ENCODE data around the gene SIAH3. TPM values are rescaled to one million over a fixed set of nuclear protein-coding genes. Genes with fewer than 3 reads are reported as not detected.
"Not testable (repeated sequence)": the region's sequence is repeated elsewhere in the genome, so short reads cannot be mapped to it uniquely, and the experiment has no call there.

The SIAH3 gene
- total RNA-seq, 1 donor from 2014 or later, result 0.14 TPM

DNA sequence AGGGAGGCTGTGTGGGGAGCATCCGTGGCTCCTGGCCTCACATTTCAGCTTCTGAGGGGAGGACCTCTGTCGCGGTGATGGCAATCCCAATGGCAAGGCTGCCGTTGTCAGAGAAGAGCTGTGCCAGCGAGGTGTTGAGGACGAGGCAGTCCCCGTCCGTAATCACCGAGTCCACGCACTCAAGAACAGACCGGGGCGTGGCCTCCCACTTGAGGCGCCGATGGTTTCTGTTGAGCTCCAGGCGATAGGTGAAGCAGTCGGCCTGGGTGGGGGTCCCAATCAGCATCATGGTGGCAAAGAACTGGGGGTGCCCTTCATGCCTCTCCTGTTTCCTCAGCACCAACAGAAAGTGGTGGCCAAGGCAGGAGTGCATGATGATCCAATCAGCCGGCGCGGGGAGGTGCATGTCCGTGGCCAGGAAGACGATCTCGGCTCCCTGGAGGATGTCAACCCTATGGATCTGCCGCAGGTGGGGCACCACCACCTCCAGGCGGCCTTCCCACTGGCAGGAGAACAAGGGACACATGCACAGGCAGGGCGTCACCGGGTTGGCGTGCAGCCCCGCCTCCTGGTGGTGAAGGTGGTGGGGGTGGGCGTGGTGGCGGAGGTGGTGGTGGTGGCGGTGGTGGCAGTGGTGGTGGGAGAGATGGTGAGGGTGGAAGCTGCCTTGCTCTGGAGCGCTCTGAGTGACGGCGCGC is 68.1 kb downstream of the SIAH3 start:
- intact Hi-C loops (cut with micrococcal nuclease), result no loop called here

DNA sequence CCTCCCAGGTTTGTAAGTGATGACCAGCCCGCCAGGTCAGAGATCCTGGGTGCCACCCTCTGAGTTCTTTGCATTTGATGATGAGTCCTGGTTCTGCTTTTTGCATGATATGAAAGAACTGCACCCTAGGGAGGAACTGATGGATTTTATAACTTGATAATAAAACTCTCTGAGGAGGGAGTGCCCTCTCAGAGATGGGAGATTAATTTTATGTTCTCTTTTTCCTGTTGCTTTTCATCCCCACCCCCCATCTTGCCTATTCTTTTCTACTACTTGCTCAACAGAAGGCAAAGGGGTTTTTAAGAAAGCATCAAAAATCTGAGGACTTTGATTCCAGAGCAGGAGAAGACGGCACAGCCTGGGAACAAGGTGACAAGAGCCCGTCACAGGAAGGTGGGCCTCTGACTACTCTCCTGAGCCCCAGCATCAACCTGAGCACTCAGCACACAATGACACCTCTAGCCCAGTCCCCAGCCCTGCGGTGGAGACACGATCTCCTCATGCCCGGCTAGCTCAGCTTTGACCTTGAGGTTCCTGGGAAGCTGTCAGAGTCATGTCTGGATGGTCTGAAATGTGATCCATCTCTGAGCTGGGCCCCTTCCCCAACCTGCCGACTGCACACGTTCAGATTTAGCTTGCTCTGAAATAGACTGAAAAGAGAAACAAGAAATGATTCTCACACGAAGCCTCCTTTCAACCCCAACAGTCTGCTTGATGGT is 69.1 kb downstream of the SIAH3 start:
- intact Hi-C loops (cut with micrococcal nuclease), result no loop called here

DNA sequence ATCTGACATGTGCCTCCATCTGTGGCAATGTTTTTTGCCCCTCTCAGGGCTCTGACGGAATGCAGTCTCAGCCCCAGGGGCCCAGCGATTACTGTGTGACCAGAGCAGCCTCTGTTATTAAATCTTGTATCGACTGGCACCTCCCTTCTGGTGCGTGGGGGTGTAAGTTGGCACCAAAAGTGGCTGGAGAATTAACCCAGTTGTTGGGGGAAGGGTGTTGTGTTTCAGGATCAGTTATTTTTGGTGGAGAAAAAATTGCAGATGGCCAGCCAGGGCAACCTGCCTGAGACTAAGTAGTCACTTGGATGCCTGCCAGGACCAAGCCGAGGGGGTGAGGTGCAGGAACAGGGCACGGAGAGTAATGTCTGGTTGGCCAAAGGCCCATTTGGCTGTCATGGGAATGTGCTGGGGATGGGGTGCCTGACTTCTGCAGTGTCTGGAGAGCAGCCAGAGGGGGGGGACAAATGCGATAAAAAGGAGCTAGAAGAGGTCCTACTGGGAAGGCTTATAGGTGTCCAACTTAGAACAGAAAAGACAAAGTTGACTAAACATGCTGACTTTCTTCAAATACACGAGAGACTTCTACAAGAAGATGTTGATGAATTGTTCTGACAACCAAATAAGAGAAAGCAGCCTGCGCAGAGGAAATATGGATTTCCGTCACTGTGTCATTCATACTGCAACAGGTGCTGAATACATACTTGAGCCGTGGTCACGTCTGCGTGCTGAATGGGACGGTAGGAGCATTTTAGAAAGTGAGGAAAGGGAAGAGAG is 69.8 kb downstream of the SIAH3 start:
- intact Hi-C loops (cut with micrococcal nuclease), result no loop called here

DNA sequence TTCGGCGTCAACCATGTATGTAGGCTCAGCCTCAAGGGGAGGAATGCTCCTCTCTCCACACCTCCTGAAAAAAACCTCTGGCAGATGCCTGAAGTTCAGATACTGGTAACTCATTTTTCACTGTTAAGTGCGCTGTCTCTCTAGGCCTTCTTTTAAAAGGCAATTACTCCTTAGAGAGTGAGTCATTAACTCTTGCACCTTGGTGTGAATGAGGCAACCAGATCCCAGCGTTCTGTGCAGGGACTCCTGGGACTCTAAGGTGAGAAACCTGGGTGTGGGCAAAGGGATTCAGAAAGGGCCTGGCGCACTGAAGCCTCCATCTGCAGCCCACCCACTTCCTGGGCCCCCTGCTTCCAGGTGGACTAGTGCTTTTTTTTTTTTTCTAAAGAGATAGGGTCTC is 71.7 kb downstream of the SIAH3 start:
- intact Hi-C loops (cut with micrococcal nuclease), result no loop called here

DNA sequence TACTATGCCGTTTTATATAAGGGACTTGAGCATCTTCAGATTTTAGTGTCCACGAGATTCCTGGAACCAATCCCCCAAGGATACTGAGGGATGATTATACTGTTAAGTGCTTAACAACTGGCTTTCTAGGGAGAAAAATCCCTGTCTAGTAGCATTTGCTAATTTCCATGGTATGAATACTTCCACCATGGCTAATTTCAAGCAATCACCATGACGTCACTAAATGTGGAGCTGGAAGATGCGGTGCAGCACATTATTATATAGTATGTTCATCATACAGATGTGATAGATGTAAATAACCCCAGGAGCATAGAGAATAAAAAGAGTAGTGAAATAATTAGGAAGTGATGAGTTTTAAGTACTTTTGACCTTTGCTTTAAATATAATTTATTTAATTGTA is 72.7 kb downstream of the SIAH3 start:
- intact Hi-C loops (cut with micrococcal nuclease), result no loop called here

DNA sequence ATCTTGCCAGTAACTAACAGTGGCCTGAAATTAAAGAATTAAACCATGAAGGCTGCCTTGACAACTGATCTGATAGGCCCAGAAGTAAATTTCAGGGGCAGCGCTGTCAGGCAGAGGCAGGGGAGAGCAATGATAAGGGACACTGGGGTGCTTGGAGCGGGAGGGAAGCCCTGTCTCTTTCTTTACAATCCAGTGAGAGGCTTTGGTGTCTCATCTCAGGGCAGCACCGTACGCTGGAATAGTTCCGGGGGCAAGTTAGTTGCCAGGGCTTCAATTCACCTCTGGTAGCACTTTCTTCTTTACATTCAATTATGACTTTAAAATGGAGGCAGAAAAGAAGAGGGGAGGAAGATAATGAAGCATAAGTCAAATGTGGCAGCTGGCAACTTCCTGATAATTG is 74.8 kb downstream of the SIAH3 start:
- intact Hi-C loops (cut with micrococcal nuclease), result no loop called here

DNA sequence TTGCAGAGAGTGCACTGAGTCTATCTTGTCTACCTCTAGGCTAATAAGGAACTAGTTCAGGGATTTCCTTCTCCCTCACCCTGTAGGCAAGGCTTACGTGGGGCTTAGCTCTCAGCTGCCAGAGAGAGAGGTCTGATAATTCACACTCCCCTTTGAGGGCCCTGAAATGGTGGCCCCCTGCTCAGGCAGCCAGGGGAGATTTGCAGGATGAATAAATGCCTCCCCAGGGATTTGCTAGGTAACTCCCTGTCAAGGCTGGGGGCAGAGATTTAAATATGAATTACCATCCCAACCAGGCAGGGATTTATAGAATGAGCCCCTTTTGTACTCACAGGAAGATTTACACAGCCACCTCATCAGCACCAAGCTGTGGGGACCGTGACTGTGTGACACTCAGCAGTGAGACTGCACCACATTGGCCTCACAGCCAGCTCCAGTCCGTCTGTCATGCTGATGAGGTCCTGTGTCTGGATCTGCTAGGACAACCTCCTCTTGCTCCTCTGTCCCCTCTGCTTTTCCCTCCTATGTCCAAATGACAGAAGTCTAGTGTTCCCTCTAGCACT is 76.1 kb downstream of the SIAH3 start:
- intact Hi-C loops (cut with micrococcal nuclease), result no loop called here

DNA sequence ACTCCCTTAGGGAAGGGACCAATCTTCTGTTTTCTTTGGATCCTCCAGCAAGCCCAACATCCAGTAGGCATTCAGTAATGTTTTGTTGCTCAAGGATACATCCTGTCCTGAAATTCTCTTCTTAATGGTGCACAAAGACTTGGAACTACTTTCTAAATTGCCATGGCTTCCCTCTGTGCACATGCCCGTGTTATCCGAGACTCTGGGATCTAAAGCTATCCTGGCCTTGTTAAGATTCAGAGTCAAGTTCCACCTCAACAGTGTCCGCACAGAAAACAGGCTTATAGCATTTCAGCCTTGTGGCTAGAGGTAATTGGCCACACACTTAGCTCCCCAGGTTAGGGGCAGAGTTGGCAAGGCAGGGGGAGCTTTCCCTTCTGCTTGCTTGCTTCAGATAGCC is 77.6 kb downstream of the SIAH3 start:
- intact Hi-C loops (cut with micrococcal nuclease), result no loop called here

DNA sequence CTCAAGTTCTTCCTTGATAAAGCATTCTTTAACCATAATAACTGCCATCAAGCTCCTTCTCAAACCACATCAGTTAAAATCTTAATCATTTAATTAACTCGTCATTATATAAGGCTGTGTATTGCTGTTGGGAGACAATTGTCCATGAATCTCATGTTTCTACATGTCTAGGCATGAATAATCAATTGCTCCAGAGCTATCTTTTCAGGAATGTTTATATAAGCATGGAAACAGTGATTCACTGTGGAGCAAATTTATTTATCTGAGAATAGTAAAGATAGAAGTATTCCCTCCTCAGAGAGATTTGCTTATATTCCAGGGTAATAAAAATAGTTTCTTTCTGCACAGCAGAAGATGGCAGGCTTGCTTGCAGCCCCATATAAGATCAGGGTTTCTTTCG is 78.3 kb downstream of the SIAH3 start:
- intact Hi-C loops (cut with micrococcal nuclease), result no loop called here

DNA sequence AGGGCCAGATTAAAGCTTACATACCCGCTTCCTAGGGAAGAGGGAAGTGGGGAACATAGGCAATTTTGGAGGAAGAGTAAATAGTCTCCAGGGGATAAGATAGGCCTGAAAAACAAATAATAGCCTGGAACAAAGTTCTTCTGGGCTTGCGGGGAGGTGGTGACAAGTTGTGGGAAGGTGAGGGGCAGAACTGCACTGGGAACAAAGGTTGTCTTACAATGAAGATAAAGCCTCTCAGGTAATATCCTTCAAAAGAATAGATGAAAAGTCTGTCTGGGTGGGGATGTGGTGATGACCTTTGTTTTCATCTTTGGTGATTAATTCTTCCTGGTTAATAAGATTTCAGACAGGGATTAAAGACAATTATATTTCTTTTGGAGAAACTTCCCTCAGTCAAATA is 80.7 kb downstream of the SIAH3 start:
- intact Hi-C loops (cut with micrococcal nuclease), result no loop called here

DNA sequence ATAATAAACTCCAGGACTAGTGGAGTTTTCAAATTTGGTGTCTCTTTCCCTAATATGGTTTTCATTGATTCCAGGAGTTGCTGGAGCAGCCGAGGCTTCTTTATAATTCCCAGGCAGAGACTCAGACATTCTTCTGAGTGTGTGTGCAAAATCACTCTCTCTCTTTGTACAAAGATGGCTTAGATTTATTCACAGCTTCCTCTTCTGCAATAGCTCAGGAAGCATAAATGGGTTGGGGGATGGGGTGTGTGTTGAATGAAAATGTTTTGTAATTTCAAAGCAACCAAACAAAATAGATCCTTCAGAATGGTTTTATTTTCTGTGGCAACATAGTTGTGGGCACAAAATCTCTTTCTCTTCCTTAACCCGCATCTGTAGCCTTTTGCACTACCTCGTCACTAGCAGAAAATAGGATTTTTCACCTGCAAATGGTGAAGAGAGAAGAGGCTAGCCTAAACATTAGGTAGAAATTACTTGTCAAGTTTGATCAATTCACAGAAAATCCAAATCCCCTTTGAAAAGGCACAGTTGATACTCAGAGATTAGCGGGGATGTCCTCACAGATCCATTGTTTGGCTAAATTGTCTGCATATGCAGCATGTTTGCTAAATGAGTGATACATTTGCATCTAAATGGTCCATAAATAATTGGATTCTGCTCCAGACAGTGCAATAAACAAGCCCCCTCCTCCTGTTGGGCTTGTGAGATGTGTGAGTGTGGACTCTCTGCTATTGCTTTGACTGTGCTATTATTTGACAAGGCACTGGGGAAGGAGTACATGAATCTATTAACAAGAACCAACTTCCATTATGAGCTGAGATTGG is 82.7 kb downstream of the SIAH3 start:
- intact Hi-C loops (cut with micrococcal nuclease), result no loop called here

DNA sequence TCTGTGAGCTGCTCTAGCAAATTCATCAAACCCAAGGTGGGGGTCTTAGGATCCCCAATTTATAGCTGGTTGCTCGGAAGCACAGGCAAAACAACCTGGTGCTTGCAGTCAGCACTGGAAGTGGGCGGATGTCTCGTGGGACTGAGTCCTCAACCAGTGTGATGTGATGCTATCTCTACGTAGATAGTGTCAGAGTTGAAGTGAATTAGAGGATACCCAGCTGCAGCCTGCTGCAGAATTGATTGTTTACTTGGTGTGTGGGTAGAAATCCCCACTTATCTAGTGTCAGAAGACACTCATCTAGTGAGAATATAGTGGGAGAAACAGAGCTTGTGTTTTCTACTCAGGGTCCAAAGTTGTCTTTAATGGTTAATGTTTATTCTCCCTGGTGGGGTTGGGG is 86.1 kb downstream of the SIAH3 start:
- intact Hi-C loops (cut with micrococcal nuclease), result no loop called here

DNA sequence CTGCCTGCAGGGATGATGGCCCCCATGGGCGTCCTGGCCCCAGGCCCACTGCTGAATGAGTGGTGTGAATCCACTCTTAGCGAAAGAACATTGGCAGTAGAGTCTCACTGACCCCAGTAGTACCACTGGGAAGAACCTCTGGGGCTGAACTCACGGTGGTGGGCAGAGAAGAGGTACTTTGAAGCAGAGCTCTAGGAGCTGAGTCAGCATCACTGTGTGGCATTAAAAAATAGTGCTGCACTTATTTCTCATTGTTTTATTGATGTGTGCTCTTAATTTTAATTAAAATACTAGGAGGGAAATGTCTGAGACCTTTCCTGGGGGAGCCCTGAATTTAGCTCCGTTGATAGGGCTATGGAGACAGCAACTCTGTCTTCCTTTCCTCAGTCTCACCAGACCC is 88.1 kb downstream of the SIAH3 start:
- intact Hi-C loops (cut with micrococcal nuclease), result no loop called here

DNA sequence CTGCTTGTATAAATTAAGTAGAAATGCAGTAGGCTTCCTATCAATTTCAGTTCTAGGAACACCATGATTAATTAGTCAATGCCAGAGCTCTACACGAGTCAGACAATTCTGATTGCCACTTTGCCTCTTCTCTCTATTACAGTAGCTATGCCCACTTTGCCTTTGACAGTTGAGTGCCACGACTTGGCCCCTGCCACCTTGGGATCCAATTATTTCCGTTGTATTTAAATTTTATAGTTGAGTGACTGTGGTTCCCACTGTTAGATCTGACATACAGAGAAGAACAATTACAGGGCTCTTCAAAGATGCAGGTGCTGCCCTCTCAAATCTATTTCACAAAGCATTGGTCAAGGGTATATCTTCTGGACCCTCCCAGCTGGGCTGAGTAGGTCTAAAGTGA is 94.0 kb downstream of the SIAH3 start:
- intact Hi-C loops (cut with micrococcal nuclease), result not testable (repeated sequence)

DNA sequence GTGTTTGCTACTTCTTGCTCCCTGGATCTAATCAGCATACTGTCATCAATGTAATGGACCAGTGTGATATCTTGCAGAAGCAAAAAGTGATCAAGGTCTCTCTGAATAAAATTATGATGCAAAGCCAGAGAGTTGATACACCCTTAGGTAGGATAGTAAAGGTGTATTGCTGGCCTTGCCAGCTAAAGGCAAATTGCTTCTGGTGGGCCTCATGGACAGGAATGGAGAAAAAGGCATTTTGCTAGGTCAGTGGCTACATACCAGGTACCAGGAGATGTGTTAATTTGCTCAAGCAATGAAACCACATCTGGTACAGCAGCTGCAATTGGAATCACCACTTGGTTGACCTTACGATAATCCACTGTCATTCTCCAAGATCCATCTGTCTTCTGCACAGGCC is 95.1 kb downstream of the SIAH3 start:
- intact Hi-C loops (cut with micrococcal nuclease), result not testable (repeated sequence)

DNA sequence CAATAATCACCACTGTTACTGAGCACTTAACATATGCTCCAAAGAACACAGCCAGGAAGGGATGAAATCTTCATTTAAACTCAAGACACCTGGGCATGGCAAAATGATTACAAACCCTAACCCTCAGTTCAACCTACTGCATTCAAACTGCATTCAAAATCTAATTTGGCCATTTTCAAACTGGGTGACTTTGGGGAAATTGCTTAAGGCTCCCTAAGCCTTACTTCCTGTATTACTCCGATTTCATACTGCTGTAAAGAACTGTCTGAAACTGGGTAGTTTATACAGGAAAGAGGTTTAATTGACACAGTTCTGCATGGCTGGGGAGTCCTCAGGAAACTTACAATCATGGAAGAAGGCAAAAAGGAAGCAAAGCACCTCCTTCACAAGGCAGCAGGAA is 99.0 kb downstream of the SIAH3 start:
- intact Hi-C loops (cut with micrococcal nuclease), result no loop called here

DNA sequence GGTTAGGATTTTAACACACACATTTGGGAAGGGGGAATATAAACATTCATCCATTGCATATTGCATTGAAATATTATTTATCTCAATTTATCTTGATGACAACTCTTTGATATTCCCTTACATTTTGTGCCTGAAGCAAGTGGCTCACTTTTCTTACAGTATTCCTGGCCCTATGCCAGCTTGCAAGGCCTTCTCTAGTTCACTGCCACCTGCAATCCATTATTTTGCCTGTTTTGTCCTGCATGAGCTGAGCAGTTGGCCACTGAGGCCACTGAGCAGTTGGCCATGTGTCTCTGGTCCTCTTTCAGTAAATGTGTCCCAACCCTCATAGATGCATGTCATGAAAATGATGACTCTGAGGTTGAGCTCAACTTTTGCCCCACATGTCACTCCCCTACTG is 99.7 kb downstream of the SIAH3 start:
- intact Hi-C loops (cut with micrococcal nuclease), result no loop called here

DNA sequence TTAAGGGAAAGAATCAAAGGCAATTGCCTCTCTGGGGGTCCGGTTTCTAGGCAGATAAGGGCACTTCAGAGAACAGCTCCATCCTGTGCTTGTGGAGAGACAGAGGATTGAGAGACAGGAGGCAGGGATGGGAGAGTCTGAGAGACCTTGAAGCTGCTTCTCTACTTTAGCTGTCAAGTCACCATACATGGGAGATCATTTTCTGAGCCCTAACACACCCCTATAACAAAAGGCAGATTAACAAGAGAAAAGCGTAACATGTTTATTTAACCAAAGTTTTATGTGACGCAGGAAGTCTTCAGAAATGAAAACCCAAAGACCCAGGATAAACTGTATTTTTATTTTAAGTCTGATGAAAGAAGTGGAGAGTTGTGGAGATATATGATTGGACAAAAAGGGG is 101.0 kb downstream of the SIAH3 start:
- intact Hi-C loops (cut with micrococcal nuclease), result no loop called here

DNA sequence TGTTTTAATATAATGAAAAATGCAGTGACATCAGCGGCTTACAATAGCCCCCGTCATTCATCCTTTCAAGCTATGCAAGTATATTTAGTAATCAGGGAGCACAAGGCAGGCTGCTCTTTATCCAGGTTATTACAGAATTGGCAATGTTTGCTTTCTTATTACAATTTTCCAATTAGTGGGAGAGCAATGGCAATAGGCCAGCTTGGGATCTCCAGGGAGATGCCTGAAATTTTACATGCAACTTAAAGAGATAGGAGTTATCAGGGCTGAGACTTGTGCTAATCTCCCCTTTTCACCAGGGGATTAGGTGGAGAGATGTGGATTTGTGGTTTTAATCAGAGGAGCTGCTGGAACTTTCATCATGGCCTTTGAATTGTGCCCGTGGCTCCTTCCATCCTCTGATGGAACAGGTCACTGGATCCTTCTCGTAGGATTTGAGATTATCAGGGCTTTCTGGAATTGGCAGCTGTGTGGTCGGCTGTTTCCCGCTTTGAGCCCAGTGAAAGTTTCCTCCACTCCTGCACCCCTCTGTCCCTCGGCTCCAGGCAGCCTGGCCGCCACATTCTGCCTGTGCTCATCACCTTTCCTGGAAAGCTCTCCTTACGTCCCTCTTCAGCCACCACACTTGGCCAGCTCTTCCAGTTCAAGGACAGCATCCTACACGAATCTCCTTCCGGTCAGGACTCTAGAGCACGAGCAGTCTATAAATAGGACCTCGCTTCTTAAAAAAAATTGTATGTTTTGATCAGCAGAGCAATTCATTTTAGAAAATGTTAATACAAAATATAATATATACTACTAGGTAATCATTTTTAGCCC is 102.4 kb downstream of the SIAH3 start:
- intact Hi-C loops (cut with micrococcal nuclease), result no loop called here

DNA sequence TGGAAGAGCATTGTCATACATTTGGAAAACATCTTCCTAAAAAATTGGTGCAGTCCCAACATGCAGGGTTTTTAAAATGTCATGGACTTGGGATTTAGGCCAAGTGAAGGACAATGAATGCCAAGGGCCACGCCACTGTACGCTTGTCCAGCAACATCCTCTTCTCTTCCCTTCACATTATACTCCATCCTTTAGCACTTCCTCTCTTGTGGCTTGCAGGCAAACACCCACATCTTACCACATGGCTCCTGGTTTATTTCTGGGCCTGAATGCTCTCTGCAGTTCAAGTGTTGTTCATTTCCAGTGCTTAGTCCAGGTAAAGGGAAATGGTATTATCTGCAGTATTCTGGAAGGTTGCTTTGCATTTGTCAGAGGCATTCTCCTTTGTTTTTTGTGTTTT is 104.5 kb downstream of the SIAH3 start:
- intact Hi-C loops (cut with micrococcal nuclease), result no loop called here
